HepG2 (cell line): ENCODE measurements around the gene MTUS2. TPM values are rescaled to one million over a fixed set of nuclear protein-coding genes. Genes with fewer than 3 reads are reported as not detected.

ENCODE experiments used
- ATAC-seq: fragments of 200-7000 bp; cut with Tn5 transposase; 3 replicates; pipeline ENCODE4 v1.9.1; 2020; ENCODE audit warnings: mild to moderate bottlenecking, moderate library complexity
- BruUV-seq: library from RNA; stranded (reverse); fragments of 400-500 nt; replicated peaks from 2 replicates; lab custom pipeline; 2021; lab: Mats Ljungman, UMichigan
- CTCF ChIA-PET: fragments of 300-600 bp; formaldehyde crosslinking; extraction: SDS; loops from one replicate; lab custom pipeline; 2021; ENCODE audit warnings: low total read pairs, inconsistent platforms, low intra/inter-chr PET ratio; lab: Yijun Ruan, JAX
- POLR2A ChIA-PET: fragments of 350-600 bp; sonication (Branson Sonifier 250); formaldehyde crosslinking; loops from one replicate; lab custom pipeline; 2020; ENCODE audit warnings: antibody characterized with exemption, inconsistent platforms; lab: Yijun Ruan, JAX
- DNase-seq: peaks from one replicate; pipeline ENCODE4 v3.0.0-alpha.2; 2015; ENCODE audit warnings: low spot score
- FAIRE-seq: peaks from 3 replicates; lab custom pipeline; 2011; peaks lifted over from hg19 to GRCh38; lab: Jason Lieb, UNC
- H2AFZ ChIP-seq: one replicate; pipeline ENCODE4 v1.6.1; 2011; ENCODE audit warnings: low read length, inconsistent platforms
- H3K27ac ChIP-seq: fragments of 300-600 bp; 3 replicates; pipeline ENCODE4 v1.8.0; 2011; ENCODE audit warnings: mixed run types, mild to moderate bottlenecking, mixed read lengths, low read length, inconsistent platforms; ENCODE audit not compliant: insufficient read depth; ENCODE audit errors: extremely low read length
- H3K27me3 ChIP-seq, 2 experiments: fragments of 200-600 bp in 1 of 2; 2 replicates in 1 of 2; 3 replicates in 1 of 2; pipeline versions ENCODE4 v1.6.0 to v1.8.0; 2011; ENCODE audit warnings: low read length in 2 of 2, mild to moderate bottlenecking in 2 of 2, moderate library complexity in 2 of 2, inconsistent platforms in 1 of 2; ENCODE audit not compliant: insufficient read depth in 2 of 2, control insufficient read depth in 1 of 2
- H3K36me3 ChIP-seq, 2 experiments: fragments of 200-600 bp in 1 of 2; replicated peaks in 1 of 2; 2 replicates in 1 of 2; 3 replicates in 1 of 2; pipeline versions ENCODE4 v1.5.1 to v1.8.0; 2011; ENCODE audit warnings: low read length in 2 of 2, inconsistent platforms in 1 of 2; ENCODE audit not compliant: insufficient read depth in 2 of 2, control insufficient read depth in 1 of 2
- H3K4me1 ChIP-seq: 2 replicates; pipeline ENCODE4 v1.5.1; 2012; ENCODE audit warnings: low read length, inconsistent platforms; ENCODE audit not compliant: insufficient read depth
- H3K4me2 ChIP-seq: 2 replicates; pipeline ENCODE4 v1.6.0; 2011; ENCODE audit warnings: low read depth, low read length, inconsistent platforms
- H3K4me3 ChIP-seq, 3 experiments: fragments of 200-600 bp in 1 of 3; sonication (generic), shearing (Covaris generic) in 1 of 3; replicated peaks in 1 of 3; 2 replicates each; pipeline ENCODE4 v1.5.1; 2011 to 2016; ENCODE audit warnings: low read length in 3 of 3, inconsistent platforms in 2 of 3, low read depth in 2 of 3, mild to moderate bottlenecking in 2 of 3, control low read depth in 1 of 3, mixed read lengths in 1 of 3; ENCODE audit not compliant: insufficient read depth in 1 of 3
- H3K79me2 ChIP-seq: one replicate; pipeline ENCODE4 v1.6.1; 2011; ENCODE audit warnings: low read length, inconsistent platforms; ENCODE audit not compliant: insufficient read depth
- H3K9ac ChIP-seq: 2 replicates; pipeline ENCODE4 v1.6.0; 2011; ENCODE audit warnings: mild to moderate bottlenecking, low read depth, low read length, inconsistent platforms; ENCODE audit not compliant: insufficient read depth
- H3K9me3 ChIP-seq: 2 replicates; pipeline ENCODE4 v1.5.1; 2012; ENCODE audit warnings: mild to moderate bottlenecking, low read length
- H4K20me1 ChIP-seq: 2 replicates; pipeline ENCODE4 v1.6.0; 2011; ENCODE audit warnings: inconsistent platforms, mild to moderate bottlenecking, low read length, moderate library complexity; ENCODE audit not compliant: insufficient read depth
- ADNP ChIP-seq: sonication (generic); formaldehyde crosslinking; IDR thresholded peaks from 2 replicates; pipeline ENCODE4 v1.4.0; 2020; ENCODE audit warnings: missing genetic modification reagents
- FOXC1 ChIP-seq: sonication (generic); formaldehyde crosslinking; IDR thresholded peaks from 2 replicates; pipeline ENCODE4 v1.8.0; 2022; ENCODE audit warnings: mild to moderate bottlenecking, missing genetic modification reagents, borderline replicate concordance
- HNF4A ChIP-seq: sonication (generic); formaldehyde crosslinking; IDR thresholded peaks from 2 replicates; pipeline ENCODE4 v1.4.0; 2020; ENCODE audit warnings: missing genetic modification reagents
- MATR3 ChIP-seq: sonication (generic); formaldehyde crosslinking; IDR thresholded peaks from 2 replicates; pipeline ENCODE4 v1.4.0; 2020; ENCODE audit warnings: missing genetic modification reagents
- SP1 ChIP-seq, 2 experiments: fragments of 450-650 bp in 1 of 2; sonication (generic) in 1 of 2; formaldehyde crosslinking in 1 of 2; IDR thresholded peaks; 2 replicates each; pipeline versions ENCODE4 v1.4.0 to v1.6.1; 2016 to 2020; ENCODE audit warnings: missing genetic modification reagents in 1 of 2
- THAP8 ChIP-seq: sonication (generic); formaldehyde crosslinking; IDR thresholded peaks from 2 replicates; pipeline ENCODE4 v1.5.1; 2020; ENCODE audit warnings: missing genetic modification reagents, mild to moderate bottlenecking, borderline replicate concordance
- ZNF276 ChIP-seq: sonication (generic); formaldehyde crosslinking; IDR thresholded peaks from 2 replicates; pipeline ENCODE4 v1.4.0; 2020; ENCODE audit warnings: mild to moderate bottlenecking, low read depth, missing genetic modification reagents
- WGBS: methylation state at CpG from one replicate; pipeline ENCODE4 v1.1.6; 2017; ENCODE audit warnings: low lambda C conversion rate; 5-methylcytosine and 5-hydroxymethylcytosine counted together
- in situ Hi-C: cut with HindIII; loops from 2 replicates; pipeline ENCODE4 v1.10.0; 2017; ENCODE audit warnings: low pct_unique_long_range_greater_than_20kb; ENCODE audit not compliant: extremely low pct_ligation_motif_present
- intact Hi-C: fragments of 100-400 bp; cut with micrococcal nuclease; formaldehyde crosslinking; loops from one replicate; pipeline ENCODE4 v1.10.0; 2022; ENCODE audit not compliant: unreplicated experiment
- polyA plus RNA-seq, 8 experiments: library from polyadenylated mRNA; depleted of rRNA in 3 of 8; stranded (reverse) in 7 of 8; unstranded in 1 of 8; fragments of >200 nt; fragmentation: Illumina TruSeq in 4 of 8; extraction: Trizol in 4 of 8; gene quantifications; 2 replicates each; pipeline versions ENCODE4 v1.2.1 to v1.2.3, GENCODE V29; 2011 to 2016; ENCODE audit warnings: low read depth in 4 of 8, missing spikeins in 1 of 8, mixed read lengths in 1 of 8; ENCODE audit not compliant: insufficient read depth in 1 of 8
- total RNA-seq, 5 experiments: library from RNA; depleted of rRNA; stranded (reverse); fragments of >200 nt; fragmentation: Illumina TruSeq; extraction: Trizol; gene quantifications; 2 replicates each; pipeline ENCODE4 v1.2.3, GENCODE V29; 2016; ENCODE audit warnings: low read depth in 1 of 5
- TF ChIP-seq, protein P1 (sequence below): sonication (generic); formaldehyde crosslinking; IDR thresholded peaks from 2 replicates; pipeline ENCODE4 v1.8.0; 2022; ENCODE audit warnings: missing genetic modification reagents, mild to moderate bottlenecking, borderline replicate concordance
- TF ChIP-seq, protein P2 (sequence below): sonication (generic); formaldehyde crosslinking; IDR thresholded peaks from 2 replicates; pipeline ENCODE4 v1.8.1; 2023; ENCODE audit warnings: missing genetic modification reagents, inconsistent platforms, borderline replicate concordance
- TF ChIP-seq, protein P3 (sequence below): sonication (generic); formaldehyde crosslinking; IDR thresholded peaks from 2 replicates; pipeline ENCODE4 v1.9.0; 2021; ENCODE audit warnings: mild to moderate bottlenecking, missing genetic modification reagents

Gene MTUS2
- total and polyA plus RNA-seq, 2 of the 13 experiments (the other 11 are each of a cell fraction or from before 2014, with no cell fraction given) = not detected

- TF ChIP-seq FOXC1 (no peak), THAP8 (CRISPR knock-in tag) (no peak), ZNF276 (CRISPR knock-in tag) (no peak), MATR3 (no peak)
- TF ChIP-seq, protein P1, sequence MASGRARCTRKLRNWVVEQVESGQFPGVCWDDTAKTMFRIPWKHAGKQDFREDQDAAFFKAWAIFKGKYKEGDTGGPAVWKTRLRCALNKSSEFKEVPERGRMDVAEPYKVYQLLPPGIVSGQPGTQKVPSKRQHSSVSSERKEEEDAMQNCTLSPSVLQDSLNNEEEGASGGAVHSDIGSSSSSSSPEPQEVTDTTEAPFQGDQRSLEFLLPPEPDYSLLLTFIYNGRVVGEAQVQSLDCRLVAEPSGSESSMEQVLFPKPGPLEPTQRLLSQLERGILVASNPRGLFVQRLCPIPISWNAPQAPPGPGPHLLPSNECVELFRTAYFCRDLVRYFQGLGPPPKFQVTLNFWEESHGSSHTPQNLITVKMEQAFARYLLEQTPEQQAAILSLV = no peak
- TF ChIP-seq, protein P2, sequence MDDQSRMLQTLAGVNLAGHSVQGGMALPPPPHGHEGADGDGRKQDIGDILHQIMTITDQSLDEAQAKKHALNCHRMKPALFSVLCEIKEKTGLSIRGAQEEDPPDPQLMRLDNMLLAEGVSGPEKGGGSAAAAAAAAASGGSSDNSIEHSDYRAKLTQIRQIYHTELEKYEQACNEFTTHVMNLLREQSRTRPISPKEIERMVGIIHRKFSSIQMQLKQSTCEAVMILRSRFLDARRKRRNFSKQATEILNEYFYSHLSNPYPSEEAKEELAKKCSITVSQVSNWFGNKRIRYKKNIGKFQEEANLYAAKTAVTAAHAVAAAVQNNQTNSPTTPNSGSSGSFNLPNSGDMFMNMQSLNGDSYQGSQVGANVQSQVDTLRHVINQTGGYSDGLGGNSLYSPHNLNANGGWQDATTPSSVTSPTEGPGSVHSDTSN = no peak
Measured at GRCh38 chr13:28792992-28793391, 27.1 kb upstream of the MTUS2 start (continued).

DNA sequence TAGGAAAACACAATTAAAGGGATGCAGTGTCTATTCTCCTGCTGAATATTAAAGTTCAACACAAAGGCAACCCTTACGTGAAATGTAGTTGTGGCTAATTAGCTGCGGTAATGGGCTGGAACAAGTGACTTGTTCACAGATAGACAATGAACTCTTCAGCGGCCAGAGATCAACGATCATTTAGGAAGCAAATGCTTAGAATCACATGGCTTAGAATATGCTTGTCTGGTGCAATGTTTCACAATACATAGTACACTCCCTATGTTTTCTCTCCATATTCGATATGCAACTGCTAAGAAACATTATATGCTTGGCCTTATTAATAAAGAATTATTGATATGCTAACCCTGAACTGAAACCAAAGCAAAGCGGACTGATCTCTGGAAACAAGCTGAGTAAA lies 25.7 kb upstream of the MTUS2 start:
- peaks cover 11% of the 10 kb centered on the region; the same call in 1 of the 2 replicates for H3K4me1 ChIP-seq
- peak; percentile 12 for DNase-seq
- H3K27me3 ChIP-seq = peaks cover 0 to 1% of the 10 kb centered on the region in 2 experiments; a peak in 2 of 5 replicates
- peak overlapping the region; percentile 28; the same call in 1 of the 2 replicates for H3K4me2 ChIP-seq
- ChIA-PET CTCF (no interaction called here), POLR2A (no interaction called here)
- peak; percentile 64 for ATAC-seq
- no peak overlapping the region for H3K9ac ChIP-seq
- BruUV-seq = no TSS peak
- intact Hi-C loops = no loop called here
- H3K9me3 ChIP-seq = no peaks in the 10 kb centered on the region
- H3K79me2 ChIP-seq = no peaks in the 10 kb centered on the region
- H2AFZ ChIP-seq = no peak overlapping the region
- H3K36me3 ChIP-seq = no peaks in the 10 kb centered on the region
- H4K20me1 ChIP-seq = no peaks in the 10 kb centered on the region
- no peak for FAIRE-seq
- H3K4me3 ChIP-seq = no peak overlapping the region
- H3K27ac ChIP-seq = no peak overlapping the region
- in situ Hi-C loops = loop anchor here (10.0 kb wide), 1 partner anchor 470 kb away; no protein-coding TSS in a partner anchor
- WGBS = 2% methylated on average over 6 of the region's 6 CpGs
- TF ChIP-seq SP1 (IDR thresholded peaks at IDR 0.05) (no peak), SP1 (CRISPR knock-in tag; IDR thresholded peaks at IDR 0.05) (no peak), HNF4A (CRISPR knock-in tag) (peak; percentile 34; the same call in 1 of the 2 replicates), ADNP (CRISPR knock-in tag) (no peak)
- TF ChIP-seq, protein P3, sequence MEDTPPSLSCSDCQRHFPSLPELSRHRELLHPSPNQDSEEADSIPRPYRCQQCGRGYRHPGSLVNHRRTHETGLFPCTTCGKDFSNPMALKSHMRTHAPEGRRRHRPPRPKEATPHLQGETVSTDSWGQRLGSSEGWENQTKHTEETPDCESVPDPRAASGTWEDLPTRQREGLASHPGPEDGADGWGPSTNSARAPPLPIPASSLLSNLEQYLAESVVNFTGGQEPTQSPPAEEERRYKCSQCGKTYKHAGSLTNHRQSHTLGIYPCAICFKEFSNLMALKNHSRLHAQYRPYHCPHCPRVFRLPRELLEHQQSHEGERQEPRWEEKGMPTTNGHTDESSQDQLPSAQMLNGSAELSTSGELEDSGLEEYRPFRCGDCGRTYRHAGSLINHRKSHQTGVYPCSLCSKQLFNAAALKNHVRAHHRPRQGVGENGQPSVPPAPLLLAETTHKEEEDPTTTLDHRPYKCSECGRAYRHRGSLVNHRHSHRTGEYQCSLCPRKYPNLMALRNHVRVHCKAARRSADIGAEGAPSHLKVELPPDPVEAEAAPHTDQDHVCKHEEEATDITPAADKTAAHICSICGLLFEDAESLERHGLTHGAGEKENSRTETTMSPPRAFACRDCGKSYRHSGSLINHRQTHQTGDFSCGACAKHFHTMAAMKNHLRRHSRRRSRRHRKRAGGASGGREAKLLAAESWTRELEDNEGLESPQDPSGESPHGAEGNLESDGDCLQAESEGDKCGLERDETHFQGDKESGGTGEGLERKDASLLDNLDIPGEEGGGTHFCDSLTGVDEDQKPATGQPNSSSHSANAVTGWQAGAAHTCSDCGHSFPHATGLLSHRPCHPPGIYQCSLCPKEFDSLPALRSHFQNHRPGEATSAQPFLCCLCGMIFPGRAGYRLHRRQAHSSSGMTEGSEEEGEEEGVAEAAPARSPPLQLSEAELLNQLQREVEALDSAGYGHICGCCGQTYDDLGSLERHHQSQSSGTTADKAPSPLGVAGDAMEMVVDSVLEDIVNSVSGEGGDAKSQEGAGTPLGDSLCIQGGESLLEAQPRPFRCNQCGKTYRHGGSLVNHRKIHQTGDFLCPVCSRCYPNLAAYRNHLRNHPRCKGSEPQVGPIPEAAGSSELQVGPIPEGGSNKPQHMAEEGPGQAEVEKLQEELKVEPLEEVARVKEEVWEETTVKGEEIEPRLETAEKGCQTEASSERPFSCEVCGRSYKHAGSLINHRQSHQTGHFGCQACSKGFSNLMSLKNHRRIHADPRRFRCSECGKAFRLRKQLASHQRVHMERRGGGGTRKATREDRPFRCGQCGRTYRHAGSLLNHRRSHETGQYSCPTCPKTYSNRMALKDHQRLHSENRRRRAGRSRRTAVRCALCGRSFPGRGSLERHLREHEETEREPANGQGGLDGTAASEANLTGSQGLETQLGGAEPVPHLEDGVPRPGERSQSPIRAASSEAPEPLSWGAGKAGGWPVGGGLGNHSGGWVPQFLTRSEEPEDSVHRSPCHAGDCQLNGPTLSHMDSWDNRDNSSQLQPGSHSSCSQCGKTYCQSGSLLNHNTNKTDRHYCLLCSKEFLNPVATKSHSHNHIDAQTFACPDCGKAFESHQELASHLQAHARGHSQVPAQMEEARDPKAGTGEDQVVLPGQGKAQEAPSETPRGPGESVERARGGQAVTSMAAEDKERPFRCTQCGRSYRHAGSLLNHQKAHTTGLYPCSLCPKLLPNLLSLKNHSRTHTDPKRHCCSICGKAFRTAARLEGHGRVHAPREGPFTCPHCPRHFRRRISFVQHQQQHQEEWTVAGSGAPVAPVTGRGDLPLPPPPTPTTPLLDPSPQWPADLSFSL (CRISPR knock-in tag) = no peak
